ENCODE measurements around the gene ASPHD2.

The ASPHD2 gene

DNA sequence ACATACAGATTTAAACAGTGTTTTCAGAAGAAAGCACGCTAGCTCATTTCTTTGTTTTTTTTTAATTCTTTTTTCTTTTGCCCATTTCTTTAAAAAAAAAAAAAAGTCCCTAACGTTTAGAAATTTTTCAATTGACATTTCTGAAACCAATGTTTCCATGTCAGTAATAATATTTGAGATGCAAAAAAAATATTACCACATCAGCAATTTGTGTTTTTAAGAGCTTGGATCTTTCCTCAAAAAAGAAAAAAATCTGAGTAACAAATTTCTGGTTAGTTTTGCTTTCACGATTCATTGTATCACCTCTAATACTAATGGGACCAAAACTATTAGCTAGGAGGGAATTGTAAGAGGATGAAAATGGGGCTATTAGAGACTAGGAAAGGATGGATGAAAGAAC, 39.9 kb upstream of the ASPHD2 start:
- H3K36me3 ChIP-seq (ENCODE audit: control insufficient read depth, insufficient read depth, low read length), result no peaks in the 10 kb centered on the region
- no peak for DNase-seq
- H3K27ac ChIP-seq (ENCODE audit: low read depth, low read length), result no peak overlapping the region
- no peak overlapping the region for H3K4me2 ChIP-seq (ENCODE audit: low read length)
- no CpG with 5 or more reads among the region's 3 CpGs for WGBS (ENCODE audit: extremely low coverage, insufficient coverage, low lambda C conversion rate)
- no peak overlapping the region for H3K4me3 ChIP-seq (ENCODE audit: low read length)
- no peaks in the 10 kb centered on the region for H3K4me1 ChIP-seq (ENCODE audit: control insufficient read depth, low read depth, low read length)
- H3K79me1 ChIP-seq (ENCODE audit: low read length), result no peaks in the 10 kb centered on the region
- no peaks in the 10 kb centered on the region for H3K27me3 ChIP-seq (ENCODE audit: insufficient read depth, low read length, poor library complexity)
- H3K4ac ChIP-seq (ENCODE audit: low read depth, low read length), result no peak overlapping the region
- no peak overlapping the region for H2BK5ac ChIP-seq (ENCODE audit: low read length)
- no peak overlapping the region for H3K9ac ChIP-seq (ENCODE audit: low read length)
- H3K23ac ChIP-seq (ENCODE audit: low read length), result no peak overlapping the region
- no peak overlapping the region for H4K5ac ChIP-seq (ENCODE audit: low read length)
- no peak overlapping the region for H2BK120ac ChIP-seq (ENCODE audit: low read depth, low read length)
- no peak overlapping the region for H3K56ac ChIP-seq (ENCODE audit: low read length)
- no peak overlapping the region for H3K18ac ChIP-seq (ENCODE audit: low read length)
- H2BK15ac ChIP-seq (replicated peaks; ENCODE audit: low read depth), result no peak overlapping the region
- H3K79me2 ChIP-seq (ENCODE audit: control insufficient read depth, insufficient read depth, low read length), result no peaks in the 10 kb centered on the region
- no peak overlapping the region for H2AK5ac ChIP-seq (ENCODE audit: low read length)
- no peak overlapping the region for H4K8ac ChIP-seq (ENCODE audit: low read depth, low read length)

DNA sequence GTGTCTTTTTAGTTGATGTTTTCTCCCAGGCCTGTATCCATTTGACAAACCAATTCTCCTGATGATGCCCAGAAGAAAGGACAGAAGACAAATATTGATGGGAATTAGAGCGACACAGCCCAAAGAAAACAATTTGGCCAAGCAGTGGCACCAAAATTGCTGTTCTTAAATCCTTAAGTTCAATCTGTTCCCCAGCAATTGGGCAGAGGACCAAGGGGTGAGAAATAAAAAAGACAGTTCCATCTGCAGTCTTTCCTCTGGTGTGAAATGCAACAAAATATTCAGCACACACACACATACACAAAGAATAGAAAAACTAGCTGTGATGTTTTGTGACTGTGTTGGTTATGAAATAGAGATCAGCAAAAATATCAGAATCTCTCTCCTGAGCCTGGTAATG, 38.0 kb upstream of the ASPHD2 start:
- no peaks in the 10 kb centered on the region for H3K79me1 ChIP-seq (ENCODE audit: low read length)
- no peak overlapping the region for H3K4ac ChIP-seq (ENCODE audit: low read depth, low read length)
- no peak overlapping the region for H4K8ac ChIP-seq (ENCODE audit: low read depth, low read length)
- H4K5ac ChIP-seq (ENCODE audit: low read length), result no peak overlapping the region
- no peak overlapping the region for H3K18ac ChIP-seq (ENCODE audit: low read length)
- H3K4me3 ChIP-seq (ENCODE audit: low read length), result no peak overlapping the region
- no peak overlapping the region for H3K23ac ChIP-seq (ENCODE audit: low read length)
- no peak overlapping the region for H2BK15ac ChIP-seq (replicated peaks; ENCODE audit: low read depth)
- H3K79me2 ChIP-seq (ENCODE audit: control insufficient read depth, insufficient read depth, low read length), result no peaks in the 10 kb centered on the region
- no peak for DNase-seq
- no peak overlapping the region for H3K56ac ChIP-seq (ENCODE audit: low read length)
- no peak overlapping the region for H3K4me2 ChIP-seq (ENCODE audit: low read length)
- H2AK5ac ChIP-seq (ENCODE audit: low read length), result no peak overlapping the region
- no peak overlapping the region for H2BK120ac ChIP-seq (ENCODE audit: low read depth, low read length)
- no peak overlapping the region for H3K9ac ChIP-seq (ENCODE audit: low read length)
- no CpG with 5 or more reads among the region's 1 CpG for WGBS (ENCODE audit: extremely low coverage, insufficient coverage, low lambda C conversion rate)
- H3K36me3 ChIP-seq (ENCODE audit: control insufficient read depth, insufficient read depth, low read length), result no peaks in the 10 kb centered on the region
- H3K27me3 ChIP-seq (ENCODE audit: insufficient read depth, low read length, poor library complexity), result no peaks in the 10 kb centered on the region
- H2BK5ac ChIP-seq (ENCODE audit: low read length), result no peak overlapping the region
- no peak overlapping the region for H3K27ac ChIP-seq (ENCODE audit: low read depth, low read length)
- no peaks in the 10 kb centered on the region for H3K4me1 ChIP-seq (ENCODE audit: control insufficient read depth, low read depth, low read length)

GRCh38 chr22:26391623-26392022, 37.4 kb upstream of the ASPHD2 start:
- no peaks in the 10 kb centered on the region for H3K36me3 ChIP-seq (ENCODE audit: control insufficient read depth, insufficient read depth, low read length)
- no peak overlapping the region for H4K8ac ChIP-seq (ENCODE audit: low read depth, low read length)
- H2AK5ac ChIP-seq (ENCODE audit: low read length), result no peak overlapping the region
- no peak overlapping the region for H2BK120ac ChIP-seq (ENCODE audit: low read depth, low read length)
- H3K4ac ChIP-seq (ENCODE audit: low read depth, low read length), result no peak overlapping the region
- no peak overlapping the region for H3K27ac ChIP-seq (ENCODE audit: low read depth, low read length)
- no peak overlapping the region for H3K18ac ChIP-seq (ENCODE audit: low read length)
- H3K27me3 ChIP-seq (ENCODE audit: insufficient read depth, low read length, poor library complexity), result no peaks in the 10 kb centered on the region
- H3K79me2 ChIP-seq (ENCODE audit: control insufficient read depth, insufficient read depth, low read length), result no peaks in the 10 kb centered on the region
- no peak overlapping the region for H2BK15ac ChIP-seq (replicated peaks; ENCODE audit: low read depth)
- DNase-seq, result no peak
- no peak overlapping the region for H4K5ac ChIP-seq (ENCODE audit: low read length)
- H3K4me1 ChIP-seq (ENCODE audit: control insufficient read depth, low read depth, low read length), result no peaks in the 10 kb centered on the region
- H3K23ac ChIP-seq (ENCODE audit: low read length), result no peak overlapping the region
- H3K4me2 ChIP-seq (ENCODE audit: low read length), result no peak overlapping the region
- WGBS (ENCODE audit: extremely low coverage, insufficient coverage, low lambda C conversion rate), result no CpG with 5 or more reads among the region's 2 CpGs
- H3K9ac ChIP-seq (ENCODE audit: low read length), result no peak overlapping the region
- no peak overlapping the region for H3K4me3 ChIP-seq (ENCODE audit: low read length)
- no peak overlapping the region for H3K56ac ChIP-seq (ENCODE audit: low read length)
- no peak overlapping the region for H2BK5ac ChIP-seq (ENCODE audit: low read length)
- no peaks in the 10 kb centered on the region for H3K79me1 ChIP-seq (ENCODE audit: low read length)

DNA sequence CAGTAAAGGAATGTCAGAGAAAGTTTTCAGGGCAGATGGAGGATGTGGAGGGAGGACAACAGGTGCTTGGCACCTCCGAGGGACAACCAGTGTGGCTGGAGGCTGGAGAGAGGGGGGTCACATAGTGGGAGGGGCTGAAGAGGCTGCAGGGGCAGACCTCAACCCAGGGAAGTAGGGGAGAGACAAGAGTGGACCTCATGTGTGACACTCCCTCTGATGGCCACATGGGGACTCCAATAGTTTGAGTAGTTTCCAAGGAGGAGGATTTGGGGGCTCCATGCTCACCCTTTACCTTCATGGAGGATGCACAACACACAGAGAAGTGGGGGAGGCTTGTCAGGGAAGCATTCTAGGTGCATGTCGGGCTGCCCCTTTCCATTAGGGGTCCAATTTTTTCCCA, 35.1 kb upstream of the ASPHD2 start:
- H3K4me1 ChIP-seq (ENCODE audit: control insufficient read depth, low read depth, low read length), result no peaks in the 10 kb centered on the region
- H3K56ac ChIP-seq (ENCODE audit: low read length), result no peak overlapping the region
- H3K23ac ChIP-seq (ENCODE audit: low read length), result no peak overlapping the region
- H3K4ac ChIP-seq (ENCODE audit: low read depth, low read length), result no peak overlapping the region
- no peak for DNase-seq
- no peak overlapping the region for H3K9ac ChIP-seq (ENCODE audit: low read length)
- WGBS (ENCODE audit: extremely low coverage, insufficient coverage, low lambda C conversion rate), result no CpG with 5 or more reads among the region's 2 CpGs
- no peaks in the 10 kb centered on the region for H3K79me1 ChIP-seq (ENCODE audit: low read length)
- H3K4me3 ChIP-seq (ENCODE audit: low read length), result no peak overlapping the region
- no peaks in the 10 kb centered on the region for H3K27me3 ChIP-seq (ENCODE audit: insufficient read depth, low read length, poor library complexity)
- no peaks in the 10 kb centered on the region for H3K79me2 ChIP-seq (ENCODE audit: control insufficient read depth, insufficient read depth, low read length)
- H3K4me2 ChIP-seq (ENCODE audit: low read length), result no peak overlapping the region
- H2BK15ac ChIP-seq (replicated peaks; ENCODE audit: low read depth), result no peak overlapping the region
- H3K27ac ChIP-seq (ENCODE audit: low read depth, low read length), result no peak overlapping the region
- H3K36me3 ChIP-seq (ENCODE audit: control insufficient read depth, insufficient read depth, low read length), result no peaks in the 10 kb centered on the region
- H2BK5ac ChIP-seq (ENCODE audit: low read length), result no peak overlapping the region
- H3K18ac ChIP-seq (ENCODE audit: low read length), result no peak overlapping the region
- no peak overlapping the region for H2BK120ac ChIP-seq (ENCODE audit: low read depth, low read length)
- H4K8ac ChIP-seq (ENCODE audit: low read depth, low read length), result no peak overlapping the region
- no peak overlapping the region for H2AK5ac ChIP-seq (ENCODE audit: low read length)
- H4K5ac ChIP-seq (ENCODE audit: low read length), result no peak overlapping the region

DNA sequence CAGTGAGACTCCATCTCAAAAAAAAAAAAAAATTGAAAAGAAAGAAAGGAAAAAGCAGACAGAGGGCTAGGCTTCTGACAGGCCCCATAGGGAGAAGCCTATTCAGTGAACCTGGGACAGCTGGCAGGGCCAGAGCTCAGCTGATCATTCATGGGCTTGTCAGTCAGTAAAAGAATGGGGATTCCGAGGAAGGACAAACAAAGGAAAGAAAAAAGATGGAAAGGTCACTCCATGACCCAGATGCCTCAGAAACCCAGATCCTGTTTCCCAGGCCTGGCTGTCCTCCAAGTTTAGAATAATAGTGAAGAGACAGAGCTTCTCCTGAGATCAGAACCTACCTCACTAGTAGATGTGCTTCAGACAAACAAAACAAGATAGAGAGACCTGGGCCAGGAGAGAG, 34.3 kb upstream of the ASPHD2 start:
- no peak overlapping the region for H4K8ac ChIP-seq (ENCODE audit: low read depth, low read length)
- no peak overlapping the region for H3K4me2 ChIP-seq (ENCODE audit: low read length)
- H3K23ac ChIP-seq (ENCODE audit: low read length), result no peak overlapping the region
- no peak overlapping the region for H4K5ac ChIP-seq (ENCODE audit: low read length)
- H3K27ac ChIP-seq (ENCODE audit: low read depth, low read length), result no peak overlapping the region
- H3K4me3 ChIP-seq (ENCODE audit: low read length), result no peak overlapping the region
- H2BK120ac ChIP-seq (ENCODE audit: low read depth, low read length), result no peak overlapping the region
- H3K4ac ChIP-seq (ENCODE audit: low read depth, low read length), result no peak overlapping the region
- H3K79me1 ChIP-seq (ENCODE audit: low read length), result no peaks in the 10 kb centered on the region
- H2BK5ac ChIP-seq (ENCODE audit: low read length), result no peak overlapping the region
- no peak overlapping the region for H2AK5ac ChIP-seq (ENCODE audit: low read length)
- H3K4me1 ChIP-seq (ENCODE audit: control insufficient read depth, low read depth, low read length), result no peaks in the 10 kb centered on the region
- no peak overlapping the region for H3K9ac ChIP-seq (ENCODE audit: low read length)
- no peak overlapping the region for H3K18ac ChIP-seq (ENCODE audit: low read length)
- H2BK15ac ChIP-seq (replicated peaks; ENCODE audit: low read depth), result no peak overlapping the region
- no CpG with 5 or more reads among the region's 1 CpG for WGBS (ENCODE audit: extremely low coverage, insufficient coverage, low lambda C conversion rate)
- H3K27me3 ChIP-seq (ENCODE audit: insufficient read depth, low read length, poor library complexity), result no peaks in the 10 kb centered on the region
- DNase-seq, result no peak
- H3K36me3 ChIP-seq (ENCODE audit: control insufficient read depth, insufficient read depth, low read length), result no peaks in the 10 kb centered on the region
- no peak overlapping the region for H3K56ac ChIP-seq (ENCODE audit: low read length)
- H3K79me2 ChIP-seq (ENCODE audit: control insufficient read depth, insufficient read depth, low read length), result no peaks in the 10 kb centered on the region

DNA sequence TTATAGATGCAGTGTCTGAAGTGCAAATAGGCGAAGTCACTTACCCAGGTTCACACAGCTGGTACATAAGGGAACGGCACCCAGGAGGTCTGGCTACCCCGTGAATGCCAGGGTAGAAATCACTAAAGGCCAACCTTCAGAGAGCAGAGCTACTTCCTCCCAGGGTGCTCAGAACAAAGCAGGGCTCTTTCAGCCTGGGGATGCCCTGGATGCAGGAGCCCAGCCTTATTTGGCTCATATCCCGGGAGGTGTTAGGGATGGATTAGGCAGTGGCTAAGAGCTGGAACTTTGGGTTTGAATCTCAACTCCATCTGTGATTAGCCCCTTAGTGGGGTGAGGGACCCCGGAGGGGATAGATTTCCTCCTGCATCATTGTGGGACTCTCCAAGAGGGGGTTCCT, 33.1 kb upstream of the ASPHD2 start:
- Histone ChIP-seq H3K4me2 (ENCODE audit: low read length) (no peak overlapping the region), H3K36me3 (ENCODE audit: control insufficient read depth, insufficient read depth, low read length) (no peaks in the 10 kb centered on the region), H3K4ac (ENCODE audit: low read depth, low read length) (no peak overlapping the region), H3K4me1 (ENCODE audit: control insufficient read depth, low read depth, low read length) (no peaks in the 10 kb centered on the region), H4K8ac (ENCODE audit: low read depth, low read length) (no peak overlapping the region), H3K23ac (ENCODE audit: low read length) (no peak overlapping the region), H4K5ac (ENCODE audit: low read length) (no peak overlapping the region), H3K56ac (ENCODE audit: low read length) (no peak overlapping the region), H2AK5ac (ENCODE audit: low read length) (no peak overlapping the region), H3K79me2 (ENCODE audit: control insufficient read depth, insufficient read depth, low read length) (no peaks in the 10 kb centered on the region), H3K9ac (ENCODE audit: low read length) (no peak overlapping the region), H2BK5ac (ENCODE audit: low read length) (no peak overlapping the region), H2BK15ac (replicated peaks; ENCODE audit: low read depth) (no peak overlapping the region), H3K18ac (ENCODE audit: low read length) (no peak overlapping the region), H2BK120ac (ENCODE audit: low read depth, low read length) (no peak overlapping the region), H3K79me1 (ENCODE audit: low read length) (no peaks in the 10 kb centered on the region), H3K27me3 (ENCODE audit: insufficient read depth, low read length, poor library complexity) (no peaks in the 10 kb centered on the region), H3K4me3 (ENCODE audit: low read length) (no peak overlapping the region), H3K27ac (ENCODE audit: low read depth, low read length) (no peak overlapping the region)
- no CpG with 5 or more reads among the region's 5 CpGs for WGBS (ENCODE audit: extremely low coverage, insufficient coverage, low lambda C conversion rate)
- DNase-seq, result no peak
